GM12878 (cell line): Measurements from ENCODE around the gene TNRC6B. TPM values are rescaled to one million over a fixed set of nuclear protein-coding genes. Genes with fewer than 3 reads are reported as not detected.
A peak's percentile ranks its signal among the peaks of the same experiment; 100 is the strongest.

ENCODE experiments used
- ATAC-seq: fragments of 200-7000 bp; cut with Tn5 transposase; 3 replicates; pipeline ENCODE4 v1.9.1; 2020; ENCODE audit warnings: mild to moderate bottlenecking, moderate library complexity
- BruUV-seq: library from RNA; stranded (reverse); fragments of 400-500 nt; replicated peaks from 2 replicates; lab custom pipeline; 2021; lab: Mats Ljungman, UMichigan
- CTCF ChIA-PET: fragments of 300-600 bp; sonication (Branson Sonifier 250); formaldehyde crosslinking; extraction: SDS; loops from one replicate; lab custom pipeline; 2021; ENCODE audit warnings: inconsistent platforms; lab: Yijun Ruan, JAX
- POLR2A ChIA-PET: fragments of 350-600 bp; formaldehyde crosslinking; extraction: SDS; loops from one replicate; lab custom pipeline; 2021; ENCODE audit warnings: inconsistent platforms; lab: Charles Lee
- RAD21 ChIA-PET: fragments of 300-600 bp; sonication (Branson Sonifier 250); formaldehyde crosslinking; loops from one replicate; lab custom pipeline; 2023; ENCODE audit warnings: antibody characterized with exemption; ENCODE audit not compliant: unreplicated experiment; lab: Charles Lee
- SMC1A ChIA-PET: fragments of 300-600 bp; sonication (Branson Sonifier 250); formaldehyde crosslinking; loops from one replicate; lab custom pipeline; 2023; ENCODE audit not compliant: unreplicated experiment, uncharacterized antibody; lab: Charles Lee
- DNase-seq: peaks from one replicate; pipeline ENCODE4 v3.0.0-alpha.2; 2011; ENCODE audit warnings: low read depth, low spot score
- FAIRE-seq: peaks from 3 replicates; lab custom pipeline; 2011; peaks lifted over from hg19 to GRCh38; lab: Jason Lieb, UNC
- H2AFZ ChIP-seq: 2 replicates; pipeline ENCODE4 v1.6.0; 2011; ENCODE audit warnings: low read depth, low read length, control low read depth; ENCODE audit not compliant: control insufficient read depth
- H3K27ac ChIP-seq: 2 replicates; pipeline ENCODE4 v1.5.1; 2011; ENCODE audit warnings: control low read depth; ENCODE audit not compliant: control insufficient read depth, insufficient read depth
- H3K27me3 ChIP-seq, 2 experiments: replicated peaks in 1 of 2; 2 replicates each; pipeline versions ENCODE4 v1.6.0 to v1.6.1; 2011; ENCODE audit warnings: low read length in 1 of 2; ENCODE audit not compliant: control insufficient read depth in 2 of 2, insufficient read depth in 2 of 2
- H3K36me3 ChIP-seq, 2 experiments: 2 replicates each; pipeline ENCODE4 v1.5.1; 2011; ENCODE audit warnings: low read length in 1 of 2; ENCODE audit not compliant: control insufficient read depth in 2 of 2, insufficient read depth in 2 of 2
- H3K4me1 ChIP-seq: 2 replicates; pipeline ENCODE4 v1.6.1; 2011; ENCODE audit warnings: mild to moderate bottlenecking, low read length, moderate library complexity, mixed read lengths; ENCODE audit not compliant: control insufficient read depth, insufficient read depth
- H3K4me2 ChIP-seq: 2 replicates; pipeline ENCODE4 v1.6.0; 2011; ENCODE audit warnings: control low read depth; ENCODE audit not compliant: control insufficient read depth, insufficient read depth
- H3K4me3 ChIP-seq: fragments of 200-600 bp; sonication (generic); 2 replicates; pipeline ENCODE4 v1.5.1; 2016
- H3K79me2 ChIP-seq: 2 replicates; pipeline ENCODE4 v1.6.0; 2011; ENCODE audit warnings: low read length; ENCODE audit not compliant: control insufficient read depth, insufficient read depth
- H3K9ac ChIP-seq: 2 replicates; pipeline ENCODE4 v1.8.0; 2011; ENCODE audit warnings: low read length, control low read depth, mixed read lengths; ENCODE audit not compliant: control insufficient read depth, insufficient read depth
- H3K9me3 ChIP-seq: replicated peaks from 3 replicates; pipeline ENCODE4 v1.5.1; 2011; ENCODE audit warnings: mild to moderate bottlenecking, low read length; ENCODE audit not compliant: control insufficient read depth, insufficient read depth
- H4K20me1 ChIP-seq: 2 replicates; pipeline ENCODE4 v1.6.0; 2011; ENCODE audit not compliant: control insufficient read depth, insufficient read depth
- BHLHE40 ChIP-seq, 2 experiments: fragments of 450-650 bp in 1 of 2; IDR thresholded peaks; 2 replicates each; pipeline ENCODE4 v1.6.1; 2011 to 2017; ENCODE audit warnings: low read depth in 2 of 2, borderline replicate concordance in 1 of 2, improper control_type of control experiment in 1 of 2, low read length in 1 of 2, mild to moderate bottlenecking in 1 of 2
- MXI1 ChIP-seq: fragments of 150-350 bp; IDR thresholded peaks from 2 replicates; pipeline ENCODE4 v1.6.1; 2011; ENCODE audit warnings: low read depth, mild to moderate bottlenecking, inconsistent platforms, low read length, improper control_type of control experiment
- POU2F2 ChIP-seq: IDR thresholded peaks from 3 replicates; pipeline ENCODE4 v1.6.1; 2011; ENCODE audit warnings: low read depth, mild to moderate bottlenecking, low read length, borderline replicate concordance
- RUNX3 ChIP-seq: IDR thresholded peaks from 2 replicates; pipeline ENCODE4 v1.6.1; 2012; ENCODE audit warnings: low read length, inconsistent platforms
- ZBTB40 ChIP-seq: fragments of 450-650 bp; IDR thresholded peaks from 2 replicates; pipeline ENCODE4 v1.6.1; 2016; ENCODE audit warnings: mild to moderate bottlenecking, moderate library complexity, borderline replicate concordance
- ZNF217 ChIP-seq: fragments of 450-650 bp; IDR thresholded peaks from 2 replicates; pipeline ENCODE4 v1.6.1; 2017; ENCODE audit warnings: antibody characterized with exemption, mild to moderate bottlenecking
- ZNF687 ChIP-seq: fragments of 450-650 bp; IDR thresholded peaks from 2 replicates; pipeline ENCODE4 v1.6.1; 2017; ENCODE audit warnings: mild to moderate bottlenecking, moderate library complexity
- WGBS: methylation state at CpG from one replicate; pipeline ENCODE4 v1.1.6; 2016; ENCODE audit warnings: low lambda C conversion rate; ENCODE audit not compliant: insufficient replicate concordance, insufficient coverage; ENCODE audit errors: missing lambda C conversion rate; 5-methylcytosine and 5-hydroxymethylcytosine counted together
- in situ Hi-C: fragments of 300-500 bp; cut with MboI; formaldehyde crosslinking; loops from 9 replicates; pipeline ENCODE4 v1.14.3; 2018; ENCODE audit warnings: mixed read lengths
- intact Hi-C: fragments of 100-400 bp; cut with micrococcal nuclease; formaldehyde crosslinking; loops from one replicate; pipeline ENCODE4 v1.14.2; 2022; ENCODE audit not compliant: unreplicated experiment
- polyA plus RNA-seq, 11 experiments: library from polyadenylated mRNA; depleted of rRNA in 4 of 11; unstranded in 6 of 11; stranded (reverse) in 5 of 11; fragments of >200 nt; fragmentation: Nextera tagmentation in 4 of 11; fragmentation: Illumina TruSeq in 1 of 11; extraction: Ambion mirVana in 4 of 11; extraction: Trizol in 1 of 11; gene quantifications; 1 replicate in 1 of 11; 2 replicates in 10 of 11; pipeline versions ENCODE4 v1.2.1 to v1.2.3, GENCODE V29; 2011 to 2016; ENCODE audit warnings: inconsistent platforms in 2 of 11, missing spikeins in 2 of 11, low read depth in 1 of 11
- total RNA-seq, 4 experiments: library from RNA; depleted of rRNA in 3 of 4; stranded (reverse); fragments of >200 nt in 3 of 4; fragmentation: Illumina TruSeq in 1 of 4; extraction: Trizol in 1 of 4; gene quantifications; 2 replicates each; pipeline versions ENCODE4 v1.2.1 to v1.2.3, GENCODE V29; 2013 to 2021

The TNRC6B gene
- total and polyA plus RNA-seq, 10 of the 15 experiments (the other 5 are each of a cell fraction or from before 2014, with no cell fraction given): 3.6 to 32.8 (median 16.4) TPM

GRCh38 chr22:40203572-40203971 lies 25.8 kb downstream of the TNRC6B start:
- H3K36me3 ChIP-seq: no peaks in the 10 kb centered on the region; a peak in 1 of 4 replicates
- H3K4me1 ChIP-seq: peaks cover 30% of the 10 kb centered on the region
- in situ Hi-C loops (no loop called here), intact Hi-C loops (no loop called here)
- peaks cover 62% of the 10 kb centered on the region for H3K79me2 ChIP-seq
- CTCF ChIA-PET: no interaction called here
- WGBS: 9% methylated on average over 5 of the region's 5 CpGs
- no peak for TF ChIP-seq ZBTB40
- TF ChIP-seq BHLHE40 (IDR thresholded peaks at IDR 0.05; ENCODE audit: borderline replicate concordance in 1 of 2, low read depth in 2 of 2, low read length in 1 of 2): peak in 1 of 2 experiments; percentile 16; a peak in 1 of 4 replicates
- 0 out of 2 replicates have a peak, but pooled peaks have one; percentile 46 for TF ChIP-seq ZNF687
- 0 out of 3 replicates have a peak, but pooled peaks have one; percentile 28 for TF ChIP-seq POU2F2
- peak; percentile 52 for TF ChIP-seq RUNX3
- no peak for TF ChIP-seq ZNF217
- TF ChIP-seq MXI1: peak; percentile 60; the same call in 1 of the 2 replicates
- H3K27me3 ChIP-seq: no peaks in the 10 kb centered on the region
- no peak for DNase-seq
- H3K9me3 ChIP-seq: no peaks in the 10 kb centered on the region; the same call in 2 of the 3 replicates
- RAD21 ChIA-PET: interaction anchor here (0.6 to 1.6 kb wide), 4 partner anchors 9 to 1065 kb away, joined by 3 to 6 read pairs (median 4); partner anchors contain the start of gene TNRC6B
- H3K4me3 ChIP-seq: no peak overlapping the region
- SMC1A ChIA-PET: interaction anchor here (0.9 to 1.9 kb wide), 8 partner anchors 12 to 164 kb away, joined by 3 to 12 read pairs (median 4); no protein-coding TSS in a partner anchor
- peak; percentile 49 for FAIRE-seq
- H3K27ac ChIP-seq: peak overlapping the region; percentile 23
- no peaks in the 10 kb centered on the region for H4K20me1 ChIP-seq
- peak overlapping the region; percentile 81 for H3K4me2 ChIP-seq
- peak; percentile 94 for ATAC-seq
- POLR2A ChIA-PET: no interaction called here
- no peak overlapping the region for H2AFZ ChIP-seq
- no TSS peak for BruUV-seq
- H3K9ac ChIP-seq: no peak overlapping the region
